H1 (cell line): ENCODE data around the gene AMT. TPM values are rescaled to one million over a fixed set of nuclear protein-coding genes. Genes with fewer than 3 reads are reported as not detected.

ENCODE experiments used
- BCL11A ChIP-seq, 2 experiments: IDR thresholded peaks; one replicate each; pipeline ENCODE4 v1.6.1; 2011; ENCODE audit warnings: low read depth in 2 of 2, low read length in 2 of 2, mild to moderate bottlenecking in 2 of 2
- BRCA1 ChIP-seq: IDR thresholded peaks from 2 replicates; pipeline ENCODE4 v1.6.1; 2012; ENCODE audit warnings: low read depth, low read length, improper control_type of control experiment
- CHD1 ChIP-seq: IDR thresholded peaks from 2 replicates; pipeline ENCODE4 v1.6.1; 2012; ENCODE audit warnings: low read depth, low read length, improper control_type of control experiment
- CHD2 ChIP-seq: IDR thresholded peaks from 2 replicates; pipeline ENCODE4 v1.6.1; 2012; ENCODE audit warnings: low read length, improper control_type of control experiment
- CREB1 ChIP-seq: IDR thresholded peaks from 2 replicates; pipeline ENCODE4 v1.6.1; 2012; ENCODE audit warnings: inconsistent platforms
- EGR1 ChIP-seq: IDR thresholded peaks from 2 replicates; pipeline ENCODE4 v1.6.1; 2011; ENCODE audit warnings: low read depth, low read length, borderline replicate concordance
- EP300 ChIP-seq, 2 experiments: IDR thresholded peaks; 1 replicate in 1 of 2; 2 replicates in 1 of 2; pipeline ENCODE4 v1.6.1; 2011 to 2012; ENCODE audit warnings: low read depth in 2 of 2, low read length in 2 of 2, mild to moderate bottlenecking in 2 of 2, borderline replicate concordance in 1 of 2, inconsistent platforms in 1 of 2, moderate library complexity in 1 of 2
- FOSL1 ChIP-seq: IDR thresholded peaks from 2 replicates; pipeline ENCODE4 v1.6.1; 2011; ENCODE audit warnings: mild to moderate bottlenecking, low read depth, low read length, moderate library complexity; ENCODE audit not compliant: insufficient read depth
- GABPA ChIP-seq: IDR thresholded peaks from 2 replicates; pipeline ENCODE4 v1.6.1; 2011; ENCODE audit warnings: mild to moderate bottlenecking, low read length, moderate library complexity, borderline replicate concordance; ENCODE audit not compliant: insufficient read depth
- NANOG ChIP-seq: IDR thresholded peaks from 2 replicates; pipeline ENCODE4 v1.6.1; 2011; ENCODE audit warnings: low read length, low read depth, mild to moderate bottlenecking, inconsistent platforms; ENCODE audit not compliant: insufficient read depth, poor library complexity, severe bottlenecking
- PHF8 ChIP-seq: fragments of 200-600 bp; sonication (generic); conservative IDR thresholded peaks from 2 replicates; pipeline ENCODE4 v1.7.1; 2012; ENCODE audit warnings: low read depth, mild to moderate bottlenecking, inconsistent platforms, low read length, moderate library complexity
- POLR2A ChIP-seq, 2 experiments: IDR thresholded peaks; 1 replicate in 1 of 2; 2 replicates in 1 of 2; pipeline ENCODE4 v1.6.1; 2011; ENCODE audit warnings: low read depth in 2 of 2, low read length in 2 of 2, mild to moderate bottlenecking in 2 of 2; ENCODE audit errors: control extremely low read depth in 1 of 2
- RAD21 ChIP-seq, 2 experiments: IDR thresholded peaks in 1 of 2; conservative IDR thresholded peaks in 1 of 2; 2 replicates each; pipeline ENCODE4 v1.6.1; 2011; ENCODE audit warnings: low read depth in 2 of 2, low read length in 2 of 2, improper control_type of control experiment in 1 of 2, inconsistent platforms in 1 of 2, mild to moderate bottlenecking in 1 of 2, moderate library complexity in 1 of 2
- RFX5 ChIP-seq: IDR thresholded peaks from 2 replicates; pipeline ENCODE4 v1.6.1; 2011; ENCODE audit warnings: low read depth, low read length, improper control_type of control experiment, borderline replicate concordance
- RNF2 ChIP-seq: fragments of 200-900, 300-1000 bp; sonication (generic); IDR thresholded peaks from 2 replicates; pipeline ENCODE4 v1.7.1; 2016; ENCODE audit warnings: borderline replicate concordance, low read depth, mild to moderate bottlenecking, antibody characterized with exemption, low read length; ENCODE audit not compliant: poor library complexity, severe bottlenecking; ENCODE audit errors: missing control alignments
- SIN3A ChIP-seq, 2 experiments: IDR thresholded peaks in 1 of 2; conservative IDR thresholded peaks in 1 of 2; 2 replicates each; pipeline ENCODE4 v1.6.1; 2011 to 2012; ENCODE audit warnings: low read length in 2 of 2, improper control_type of control experiment in 1 of 2, low read depth in 1 of 2, mild to moderate bottlenecking in 1 of 2
- SIX5 ChIP-seq: IDR thresholded peaks from 2 replicates; pipeline ENCODE4 v1.6.1; 2011; ENCODE audit warnings: mild to moderate bottlenecking, low read depth, low read length
- SP1 ChIP-seq: IDR thresholded peaks from 2 replicates; pipeline ENCODE4 v1.6.1; 2011; ENCODE audit warnings: low read depth, low read length
- SP2 ChIP-seq: IDR thresholded peaks from 2 replicates; pipeline ENCODE4 v1.6.1; 2012; ENCODE audit warnings: mild to moderate bottlenecking, low read length, inconsistent platforms
- SP4 ChIP-seq: IDR thresholded peaks from 2 replicates; pipeline ENCODE4 v1.6.1; 2012; ENCODE audit warnings: low read length, inconsistent platforms
- TAF7 ChIP-seq: optimal IDR thresholded peaks from 2 replicates; pipeline ENCODE3; 2011; ENCODE audit warnings: low read depth, mild to moderate bottlenecking, inconsistent platforms, low read length, moderate library complexity, borderline replicate concordance
- polyA plus RNA-seq, 7 experiments: library from polyadenylated mRNA; depleted of rRNA in 3 of 7; stranded (reverse) in 5 of 7; unstranded in 2 of 7; fragments of >200 nt in 5 of 7; fragments of 200-250 nt in 2 of 7; gene quantifications; 1 replicate in 5 of 7; 2 replicates in 1 of 7; 4 replicates in 1 of 7; pipeline versions ENCODE4 v1.2.1 to v1.2.3, GENCODE V29; 2011 to 2013; ENCODE audit warnings: missing spikeins in 2 of 7, mixed read lengths in 2 of 7
- total RNA-seq: library from RNA; stranded (reverse); fragmentation: NEBNext Ultra II Directional; extraction: Animal tissue kit (Norgen Biotek cat#: 25700); gene quantifications from 2 replicates; pipeline ENCODE4 v1.2.1, GENCODE V29; 2021
- TF ChIP-seq, protein P1 (sequence below): IDR thresholded peaks from 2 replicates; pipeline ENCODE4 v1.6.1; 2012; ENCODE audit warnings: low read length, inconsistent platforms

The AMT gene
- total and polyA plus RNA-seq, 2 of the 8 experiments (the other 6 are each of a cell fraction or from before 2014, with no cell fraction given), result 46.5 to 92.4 TPM

DNA sequence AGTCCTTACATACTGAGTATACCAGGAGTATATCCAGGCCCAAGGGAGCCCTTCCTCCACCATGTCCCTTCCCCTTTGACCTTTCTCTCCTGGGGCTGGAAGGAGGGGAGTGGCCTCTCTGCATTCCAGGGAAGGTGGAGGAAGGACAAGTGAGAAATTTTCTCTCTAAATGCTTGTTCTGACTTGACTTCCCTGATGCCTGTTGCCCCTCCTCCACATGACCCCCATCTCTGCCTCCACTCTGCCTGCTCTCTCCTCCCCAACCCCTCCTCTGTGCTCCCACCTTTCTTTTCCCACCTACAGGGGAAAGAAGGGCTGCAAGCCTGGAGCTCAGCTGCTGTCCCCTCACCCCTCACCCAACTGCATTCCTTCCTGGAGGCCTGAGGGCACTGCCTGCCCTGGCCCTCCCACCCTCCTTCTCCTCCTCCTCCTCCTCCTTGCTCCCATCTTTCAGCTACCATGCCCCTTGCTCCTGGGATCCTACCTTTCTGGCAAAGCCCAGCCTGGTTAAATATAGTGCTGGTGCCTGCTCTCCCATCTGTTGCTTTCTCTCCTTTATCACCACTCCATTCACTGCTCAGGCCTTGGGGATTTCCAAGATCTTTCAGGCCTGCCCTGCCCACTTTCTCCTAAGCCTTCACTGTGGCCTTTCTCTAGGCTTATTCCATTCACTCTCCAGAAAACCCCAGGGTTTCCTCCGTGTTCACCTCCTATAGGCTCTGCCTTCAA lies 39.3 kb upstream of the AMT start (continued):
- no peak for TF ChIP-seq FOSL1
- TF ChIP-seq CHD2, result peak; percentile 60; the same call in 1 of the 2 replicates
- TF ChIP-seq BCL11A (IDR thresholded peaks at IDR 0.05; ENCODE audit: low read depth in 2 of 2, low read length in 2 of 2), result no peak
- no peak for TF ChIP-seq RFX5
- TF ChIP-seq EP300 (IDR thresholded peaks at IDR 0.05; ENCODE audit: borderline replicate concordance in 1 of 2, low read depth in 2 of 2, low read length in 2 of 2), result peak in 1 of 2 experiments; percentile 27; a peak in 1 of 3 replicates
- TF ChIP-seq CREB1, result 0 out of 2 replicates have a peak, but pooled peaks have one; percentile 25
- TF ChIP-seq POLR2A (IDR thresholded peaks at IDR 0.05; ENCODE audit: control extremely low read depth in 1 of 2, low read depth in 2 of 2, low read length in 2 of 2), result peak in 1 of 2 experiments; percentile 14; a peak in 1 of 3 replicates
- TF ChIP-seq CHD1, result no peak
- TF ChIP-seq RNF2, result no peak
- TF ChIP-seq SP1, result peak; percentile 86
- TF ChIP-seq, protein P1, sequence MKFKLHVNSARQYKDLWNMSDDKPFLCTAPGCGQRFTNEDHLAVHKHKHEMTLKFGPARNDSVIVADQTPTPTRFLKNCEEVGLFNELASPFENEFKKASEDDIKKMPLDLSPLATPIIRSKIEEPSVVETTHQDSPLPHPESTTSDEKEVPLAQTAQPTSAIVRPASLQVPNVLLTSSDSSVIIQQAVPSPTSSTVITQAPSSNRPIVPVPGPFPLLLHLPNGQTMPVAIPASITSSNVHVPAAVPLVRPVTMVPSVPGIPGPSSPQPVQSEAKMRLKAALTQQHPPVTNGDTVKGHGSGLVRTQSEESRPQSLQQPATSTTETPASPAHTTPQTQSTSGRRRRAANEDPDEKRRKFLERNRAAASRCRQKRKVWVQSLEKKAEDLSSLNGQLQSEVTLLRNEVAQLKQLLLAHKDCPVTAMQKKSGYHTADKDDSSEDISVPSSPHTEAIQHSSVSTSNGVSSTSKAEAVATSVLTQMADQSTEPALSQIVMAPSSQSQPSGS, result no peak
- no peak for TF ChIP-seq SP4
- TF ChIP-seq SIN3A (conservative IDR thresholded peaks at IDR 0.05 in 1 of 2, IDR thresholded peaks at IDR 0.05 in 1 of 2; ENCODE audit: low read depth in 1 of 2, low read length in 2 of 2), result 0 out of 4 replicates have a peak, but pooled peaks have one; percentile 35 to 38
- no peak for TF ChIP-seq GABPA
- peak; percentile 35 for TF ChIP-seq TAF7
- TF ChIP-seq NANOG, result no peak
- no peak for TF ChIP-seq SIX5
- TF ChIP-seq RAD21 (IDR thresholded peaks at IDR 0.05 in 1 of 2, conservative IDR thresholded peaks at IDR 0.05 in 1 of 2; ENCODE audit: low read depth in 2 of 2, low read length in 2 of 2), result peak; percentile 7 to 12; a peak in 2 of 4 replicates
- no peak for TF ChIP-seq SP2
- TF ChIP-seq EGR1, result no peak
- TF ChIP-seq PHF8, result no peak
- TF ChIP-seq BRCA1, result no peak
